HG02973 (cell line): ENCODE results near the gene TCN1.

Source experiments
- ATAC-seq: cut with Tn5 transposase; IDR thresholded peaks from one replicate; pipeline ENCODE4 v1.9.1; 2021; ENCODE audit warnings: moderate library complexity; ENCODE audit not compliant: unreplicated experiment

TCN1 gene

DNA sequence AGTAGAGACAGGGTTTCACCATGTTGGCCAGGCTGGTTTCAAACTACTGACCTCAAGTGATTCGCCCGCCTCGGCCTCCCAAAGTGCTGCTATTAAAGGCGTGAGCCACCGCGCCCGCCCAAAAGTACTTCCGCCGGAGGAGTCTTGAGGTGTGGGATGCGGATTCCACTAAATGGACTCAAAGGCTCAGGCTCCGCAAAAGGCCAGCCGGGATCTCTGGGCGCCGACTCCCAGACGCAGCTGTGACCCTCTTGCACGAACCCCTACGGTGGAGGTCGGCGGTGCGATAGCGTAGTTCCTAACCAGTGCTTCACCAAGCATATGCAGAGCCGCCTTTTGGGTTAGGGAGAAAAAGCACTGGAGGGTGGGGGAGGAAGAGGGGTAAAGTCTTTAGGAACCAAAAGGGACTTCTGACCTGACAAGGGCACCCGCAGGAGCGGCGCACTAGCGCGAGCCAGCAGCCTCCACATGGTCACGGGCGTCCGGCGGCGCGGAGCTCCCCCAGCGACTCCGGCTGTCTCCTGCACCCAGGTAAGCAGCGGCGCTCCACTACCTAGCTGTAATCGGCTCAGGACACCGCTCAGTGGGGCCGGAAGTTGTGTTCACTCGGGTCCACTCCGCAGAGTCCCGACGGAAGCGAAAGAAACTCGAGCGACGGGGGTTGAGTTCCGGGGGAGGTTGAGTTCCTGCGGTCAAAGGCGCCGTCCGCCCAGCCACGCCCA, 55.9 kb downstream of the TCN1 start, which contains the start of gene MRPL16:
TSS of gene MRPL16 (minus strand) at position 590 of the 722 bp plus-strand sequence. CDS start at position 470, 120 bp downstream.
- peak; percentile 98 for ATAC-seq

DNA sequence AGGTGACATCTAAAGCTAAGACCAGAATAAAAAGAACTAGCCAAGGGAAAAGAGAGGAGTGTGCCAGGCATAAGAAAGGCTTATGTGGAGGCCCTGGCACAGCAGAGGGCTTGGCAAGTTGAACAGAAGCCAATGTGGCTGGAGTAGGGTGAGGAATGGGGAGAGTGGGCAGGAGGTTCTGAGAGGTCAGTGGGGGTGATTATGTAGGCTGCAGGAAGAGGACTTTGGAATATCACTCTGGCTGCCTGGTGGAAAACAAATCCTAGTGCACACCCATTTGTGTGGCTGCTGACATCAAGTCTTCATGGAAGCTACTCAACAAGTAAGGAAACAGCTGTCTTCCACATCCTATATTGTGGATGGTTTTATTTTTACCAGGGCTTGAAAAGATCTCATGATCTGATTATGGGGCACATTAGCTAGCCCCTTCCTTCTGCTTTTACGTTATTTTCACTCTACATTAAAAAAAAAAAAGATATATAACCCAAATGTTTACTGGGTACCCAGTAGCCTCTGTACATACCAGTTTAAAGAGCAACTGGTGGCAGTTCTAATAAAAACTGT, 59.2 kb downstream of the TCN1 start:
- ATAC-seq: no peak

DNA sequence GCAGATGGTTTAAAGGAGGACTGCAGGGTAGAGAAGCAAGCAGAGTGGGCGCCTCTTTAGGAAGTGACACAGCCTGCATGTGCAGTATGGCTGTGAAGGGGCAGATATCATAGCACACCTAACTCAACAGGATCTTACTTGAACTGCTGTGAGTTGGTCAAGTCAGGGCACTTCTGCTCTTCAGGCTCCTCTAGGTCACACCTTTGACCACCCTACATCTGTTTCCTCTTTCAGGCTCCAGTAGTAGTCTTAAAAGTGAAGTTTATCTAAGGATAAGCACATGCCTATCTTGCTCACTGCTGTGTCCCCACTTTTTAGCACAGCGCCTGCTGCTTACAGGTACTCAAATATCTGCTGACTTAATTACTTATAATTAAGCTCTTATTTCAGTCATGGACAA, 62.2 kb downstream of the TCN1 start:
- ATAC-seq: no peak
